NT2/D1 (cell line): ENCODE results near the gene RNF157.

ENCODE experiments used
- DNase-seq: peaks from one replicate; pipeline ENCODE4 v3.0.0-alpha.2; 2011; ENCODE audit warnings: low read depth, low spot score
- H3K27me3 ChIP-seq: 2 replicates; pipeline ENCODE4 v1.6.0; 2011; ENCODE audit warnings: mild to moderate bottlenecking; ENCODE audit not compliant: insufficient read length, insufficient read depth
- H3K36me3 ChIP-seq: 2 replicates; pipeline ENCODE4 v1.6.1; 2011; ENCODE audit warnings: mild to moderate bottlenecking, low read length, mixed read lengths; ENCODE audit not compliant: insufficient read depth, insufficient read length
- H3K4me1 ChIP-seq: 2 replicates; pipeline ENCODE4 v1.5.1; 2011; ENCODE audit not compliant: insufficient read depth, insufficient read length
- H3K4me3 ChIP-seq: 2 replicates; pipeline ENCODE4 v1.5.1; 2011; ENCODE audit warnings: low read depth; ENCODE audit not compliant: insufficient read length
- H3K9ac ChIP-seq: 2 replicates; pipeline ENCODE4 v1.6.0; 2011; ENCODE audit warnings: low read depth; ENCODE audit not compliant: insufficient read length
- H3K9me3 ChIP-seq: 2 replicates; pipeline ENCODE4 v1.5.1; 2011; ENCODE audit warnings: mild to moderate bottlenecking, low read length; ENCODE audit not compliant: insufficient read depth
- SUZ12 ChIP-seq: IDR thresholded peaks from 2 replicates; pipeline ENCODE4 v1.6.1; 2011; ENCODE audit not compliant: insufficient read length, insufficient read depth; ENCODE audit errors: extremely low read depth
- YY1 ChIP-seq: IDR thresholded peaks from 2 replicates; pipeline ENCODE4 v1.6.1; 2011; ENCODE audit not compliant: insufficient read length, insufficient read depth
- ZNF274 ChIP-seq: IDR thresholded peaks from 2 replicates; pipeline ENCODE4 v1.6.1; 2011; ENCODE audit warnings: mild to moderate bottlenecking, low read depth, low read length

Gene RNF157

DNA sequence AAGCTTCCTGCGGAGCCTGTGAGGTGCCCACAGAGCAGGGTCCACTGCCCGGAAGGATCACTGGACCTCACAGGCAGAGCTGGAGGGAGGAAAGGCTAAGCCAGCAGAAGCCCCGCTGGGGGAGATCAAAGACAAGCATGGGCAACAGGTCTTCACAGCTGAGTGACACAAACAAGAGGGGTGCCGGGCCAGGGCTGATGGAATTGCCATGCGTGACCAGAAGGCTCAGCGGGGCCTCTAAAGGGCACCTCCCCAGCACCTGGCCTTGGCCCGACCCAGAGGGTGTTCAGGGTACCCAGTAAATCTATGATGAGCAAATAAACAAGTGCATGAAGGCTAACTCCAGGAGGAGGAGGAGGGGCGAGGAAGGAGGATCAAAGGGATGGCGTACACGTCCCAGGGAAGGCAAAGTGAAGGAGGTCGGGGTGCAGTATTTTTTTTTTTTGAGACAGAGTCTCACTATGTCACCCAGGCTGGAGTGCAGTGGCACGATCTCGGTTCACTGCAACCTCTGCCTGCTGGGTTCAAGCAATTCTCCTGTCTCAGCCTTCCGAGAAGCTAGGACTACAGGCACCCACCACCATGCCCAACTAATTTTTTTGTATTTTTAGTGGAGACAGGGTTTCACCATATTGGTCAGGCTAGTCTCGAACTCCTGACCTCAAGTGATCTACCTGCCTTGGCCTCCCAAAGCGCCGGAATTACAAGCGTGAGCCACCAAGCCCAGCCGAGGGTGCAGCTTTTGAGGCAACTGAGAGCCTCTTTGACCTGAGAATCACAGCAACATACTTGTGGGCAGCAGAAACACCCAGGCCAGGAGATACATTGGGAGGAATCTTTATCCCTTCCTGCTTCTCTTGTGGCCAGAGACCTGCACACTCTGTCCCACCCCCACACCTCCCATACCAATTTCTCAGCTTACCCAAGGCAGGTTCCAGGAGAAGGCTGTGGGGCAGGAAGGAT is 120.6 kb downstream of the RNF157 start:
- Histone ChIP-seq H3K4me3 (no peak overlapping the region), H3K27me3 (peaks cover 11% of the 10 kb centered on the region), H3K9ac (no peak overlapping the region), H3K9me3 (no peaks in the 10 kb centered on the region), H3K36me3 (no peaks in the 10 kb centered on the region), H3K4me1 (peaks cover 27% of the 10 kb centered on the region)
- DNase-seq: no peak
- TF ChIP-seq YY1 (no peak), ZNF274 (no peak), SUZ12 (no peak)

GRCh38 chr17:76115138-76115754 is 125.0 kb downstream of the RNF157 start:
- DNase-seq: no peak
- Histone ChIP-seq H3K27me3 (no peaks in the 10 kb centered on the region), H3K36me3 (no peaks in the 10 kb centered on the region), H3K4me1 (peaks cover 9% of the 10 kb centered on the region), H3K9ac (no peak overlapping the region), H3K9me3 (no peaks in the 10 kb centered on the region; the same call in 1 of the 2 replicates), H3K4me3 (no peak overlapping the region)
- TF ChIP-seq YY1: no peak
- no peak for TF ChIP-seq ZNF274
- TF ChIP-seq SUZ12: no peak

- Histone ChIP-seq H3K27me3 (no peaks in the 10 kb centered on the region), H3K4me1 (no peaks in the 10 kb centered on the region), H3K9ac (no peak overlapping the region), H3K9me3 (no peaks in the 10 kb centered on the region; the same call in 1 of the 2 replicates), H3K4me3 (no peak overlapping the region), H3K36me3 (no peaks in the 10 kb centered on the region)
- no peak for DNase-seq
- TF ChIP-seq ZNF274 (no peak), YY1 (no peak), SUZ12 (no peak)
These were observed 128.3 kb downstream of the RNF157 start for GRCh38 chr17:76111956-76112355.

DNA sequence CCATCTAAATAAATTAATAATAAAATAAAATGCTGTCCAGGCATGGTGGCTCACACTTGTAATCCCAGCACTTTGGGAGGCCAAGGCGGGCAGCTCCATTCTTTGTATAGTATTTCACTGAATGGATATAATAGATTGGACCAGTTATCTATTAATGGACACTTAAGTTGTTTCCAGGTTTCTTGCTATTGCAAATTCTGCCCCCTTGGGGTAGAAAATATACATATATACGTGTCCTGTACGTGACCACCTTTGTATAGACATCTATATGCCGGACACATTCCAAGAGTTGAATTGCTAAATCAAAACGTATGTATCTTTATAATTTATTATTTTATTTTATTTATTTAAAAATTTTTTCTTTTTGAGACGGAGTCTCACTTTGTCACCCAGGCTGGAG is 132.8 kb downstream of the RNF157 start:
- Histone ChIP-seq H3K4me1 (peaks cover 7% of the 10 kb centered on the region), H3K4me3 (no peak overlapping the region), H3K9ac (no peak overlapping the region), H3K27me3 (no peaks in the 10 kb centered on the region), H3K9me3 (no peaks in the 10 kb centered on the region), H3K36me3 (peaks cover 4% of the 10 kb centered on the region)
- TF ChIP-seq ZNF274 (no peak), YY1 (no peak), SUZ12 (no peak)
- no peak for DNase-seq

DNA sequence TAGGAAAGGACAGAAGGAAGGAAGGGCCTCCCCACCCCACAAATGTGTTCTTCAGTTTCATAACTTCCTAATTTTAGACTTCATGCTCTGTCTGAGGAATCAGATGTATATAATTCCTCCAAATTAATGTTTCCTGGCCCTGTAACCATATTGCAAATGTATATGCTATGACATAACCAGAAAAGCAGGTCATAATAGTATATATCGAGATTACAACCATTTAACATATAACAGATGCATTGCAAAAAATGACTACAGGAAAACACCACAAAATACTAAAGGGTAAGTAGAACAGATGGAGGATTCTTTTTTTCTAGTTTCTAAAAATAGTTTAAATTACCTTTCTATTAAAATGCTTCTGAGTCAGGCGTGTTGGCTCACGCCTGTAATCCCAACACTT is 133.6 kb downstream of the RNF157 start:
- Histone ChIP-seq H3K4me1 (peaks cover 7% of the 10 kb centered on the region), H3K9ac (no peak overlapping the region), H3K4me3 (no peak overlapping the region), H3K36me3 (peaks cover 12% of the 10 kb centered on the region), H3K27me3 (no peaks in the 10 kb centered on the region), H3K9me3 (no peaks in the 10 kb centered on the region)
- no peak for DNase-seq
- TF ChIP-seq SUZ12: no peak
- TF ChIP-seq ZNF274: no peak
- no peak for TF ChIP-seq YY1

DNA sequence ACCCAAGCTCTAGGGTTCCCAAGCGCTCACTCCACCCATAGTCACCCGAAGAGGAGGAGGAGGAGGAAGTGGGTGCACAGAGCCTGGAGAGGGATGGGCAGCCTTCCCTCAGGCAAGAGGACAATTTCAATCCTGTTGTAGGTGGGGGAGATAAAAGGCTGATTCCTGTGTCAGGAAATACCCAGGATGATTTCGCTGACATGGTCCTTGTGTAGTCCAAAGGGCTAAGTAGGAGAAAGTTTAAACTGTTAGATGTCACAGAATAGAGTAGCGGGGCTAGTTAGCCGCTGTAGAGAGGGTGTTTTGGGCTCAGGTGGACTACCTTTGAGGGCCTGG is 135.4 kb downstream of the RNF157 start:
- no peak for TF ChIP-seq YY1
- no peak for TF ChIP-seq SUZ12
- TF ChIP-seq ZNF274: no peak
- Histone ChIP-seq H3K9ac (peak overlapping the region; percentile 44), H3K4me3 (no peak overlapping the region), H3K9me3 (no peaks in the 10 kb centered on the region), H3K36me3 (peaks cover 31% of the 10 kb centered on the region), H3K27me3 (no peaks in the 10 kb centered on the region), H3K4me1 (peaks cover 7% of the 10 kb centered on the region)
- DNase-seq: no peak

DNA sequence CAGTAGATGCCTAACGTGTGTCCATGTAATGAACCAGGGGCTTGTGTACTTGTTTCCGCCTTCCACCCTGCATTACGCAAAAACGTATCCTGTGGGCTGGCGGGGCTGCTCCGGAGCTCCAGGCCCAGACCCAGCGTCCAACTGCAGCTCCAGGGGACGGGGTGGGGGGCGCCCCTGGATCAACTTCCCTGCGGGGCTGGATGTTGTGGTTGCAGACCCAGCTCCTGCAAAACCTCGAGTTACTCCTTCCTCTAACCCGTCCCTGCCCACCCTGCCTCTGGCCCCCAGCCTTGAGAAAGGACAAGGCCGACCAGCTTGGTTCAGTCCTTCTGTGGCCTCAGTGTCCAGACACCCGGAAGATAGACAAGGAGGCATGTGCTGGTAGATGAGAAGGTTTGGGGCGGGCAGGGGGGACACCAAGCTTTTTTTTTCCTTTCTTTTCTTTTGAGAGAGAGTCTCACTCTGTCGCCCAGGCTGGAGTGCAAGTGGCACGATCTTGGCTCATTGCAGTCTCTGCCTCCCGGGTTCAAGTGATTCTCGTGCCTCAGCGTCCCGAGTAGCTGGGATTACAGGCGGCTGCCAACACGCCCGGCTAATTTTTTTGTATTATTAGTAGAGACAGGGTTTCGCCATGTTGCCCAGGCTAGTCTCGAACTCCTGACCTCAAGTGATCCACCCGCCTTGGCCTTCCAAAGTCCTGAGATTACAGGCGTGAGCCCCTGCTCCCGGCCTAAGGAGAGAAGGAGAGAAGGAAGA is 136.0 kb downstream of the RNF157 start:
- H3K4me3 ChIP-seq: peak overlapping the region; percentile 71
- H3K27me3 ChIP-seq: no peaks in the 10 kb centered on the region
- peaks cover 7% of the 10 kb centered on the region for H3K4me1 ChIP-seq
- DNase-seq: no peak
- peak overlapping the region; percentile 97 for H3K9ac ChIP-seq
- no peak for TF ChIP-seq YY1
- no peaks in the 10 kb centered on the region for H3K9me3 ChIP-seq
- peaks cover 36% of the 10 kb centered on the region for H3K36me3 ChIP-seq
